ENCODE measurements around the gene RCSD1. TPM values are rescaled to one million over a fixed set of nuclear protein-coding genes. Genes with fewer than 3 reads are reported as not detected.

RCSD1 gene
- total RNA-seq, 1 experiment from 2014 or later: 0.16 TPM

- Mint-ChIP-seq H3K27ac (ENCODE audit: low read depth, unreplicated experiment) (no peak overlapping the region), H3K36me3 (ENCODE audit: insufficient read depth, unreplicated experiment) (no peaks in the 10 kb centered on the region), H3K4me3 (ENCODE audit: unreplicated experiment) (no peak overlapping the region), H3K27me3 (ENCODE audit: insufficient read depth, unreplicated experiment) (no peaks in the 10 kb centered on the region), H3K9me3 (ENCODE audit: unreplicated experiment) (no peaks in the 10 kb centered on the region), H3K4me1 (ENCODE audit: insufficient read depth, unreplicated experiment) (no peaks in the 10 kb centered on the region)
- no TSS peak for BruUV-seq (replicated peaks)
- ChIA-PET POLR2A (interaction anchor here (1.1 kb wide), 1 partner anchor 15 kb away, joined by 5 read pairs; no protein-coding TSS in a partner anchor), CTCF (interaction anchor here (0.7 to 3.2 kb wide), 5 partner anchors 10 to 41 kb away, joined by 3 to 18 read pairs (median 5); no protein-coding TSS in a partner anchor)
- intact Hi-C loops (cut with micrococcal nuclease): no loop called here
- no peak for DNase-seq (ENCODE audit: unreplicated experiment)
- TF ChIP-seq CTCF (IDR thresholded peaks at IDR 0.05; ENCODE audit: unreplicated experiment): no peak
These were observed 18.3 kb downstream of the RCSD1 start for GRCh38 chr1:167648252-167648849.

- H3K27ac Mint-ChIP-seq (ENCODE audit: low read depth, unreplicated experiment): no peak overlapping the region
- intact Hi-C loops (cut with micrococcal nuclease): no loop called here
- H3K4me3 Mint-ChIP-seq (ENCODE audit: unreplicated experiment): no peak overlapping the region
- H3K9me3 Mint-ChIP-seq (ENCODE audit: unreplicated experiment): no peaks in the 10 kb centered on the region
- no peaks in the 10 kb centered on the region for H3K27me3 Mint-ChIP-seq (ENCODE audit: insufficient read depth, unreplicated experiment)
- DNase-seq (ENCODE audit: unreplicated experiment): no peak
- H3K36me3 Mint-ChIP-seq (ENCODE audit: insufficient read depth, unreplicated experiment): no peaks in the 10 kb centered on the region
- no peak for TF ChIP-seq CTCF (IDR thresholded peaks at IDR 0.05; ENCODE audit: unreplicated experiment)
- no peaks in the 10 kb centered on the region for H3K4me1 Mint-ChIP-seq (ENCODE audit: insufficient read depth, unreplicated experiment)
- BruUV-seq (replicated peaks): no TSS peak
- ChIA-PET CTCF (interaction anchor here (0.6 to 3.2 kb wide), 8 partner anchors 10 to 84 kb away, joined by 3 to 18 read pairs (median 4); no protein-coding TSS in a partner anchor), POLR2A (interaction anchor here (1.0 kb wide), 1 partner anchor 14 kb away, joined by 3 read pairs; no protein-coding TSS in a partner anchor)
These were observed 19.1 kb downstream of the RCSD1 start for GRCh38 chr1:167648978-167649744.

GRCh38 chr1:167650269-167651160, 20.5 kb downstream of the RCSD1 start:
- DNase-seq (ENCODE audit: unreplicated experiment): no peak
- intact Hi-C loops (cut with micrococcal nuclease): no loop called here
- ChIA-PET POLR2A (no interaction called here), CTCF (interaction anchor here (0.6 to 3.2 kb wide), 9 partner anchors 9 to 86 kb away, joined by 3 to 18 read pairs (median 3); no protein-coding TSS in a partner anchor)
- no peak for TF ChIP-seq CTCF (IDR thresholded peaks at IDR 0.05; ENCODE audit: unreplicated experiment)
- Mint-ChIP-seq H3K4me3 (ENCODE audit: unreplicated experiment) (no peak overlapping the region), H3K4me1 (ENCODE audit: insufficient read depth, unreplicated experiment) (no peaks in the 10 kb centered on the region), H3K27ac (ENCODE audit: low read depth, unreplicated experiment) (no peak overlapping the region), H3K9me3 (ENCODE audit: unreplicated experiment) (no peaks in the 10 kb centered on the region), H3K27me3 (ENCODE audit: insufficient read depth, unreplicated experiment) (no peaks in the 10 kb centered on the region), H3K36me3 (ENCODE audit: insufficient read depth, unreplicated experiment) (no peaks in the 10 kb centered on the region)
- no TSS peak for BruUV-seq (replicated peaks)

Data from MCF 10A (cell line).